KMS-11 (cell line): ENCODE measurements around the gene SAFB2.

Experiments used
- H2AFZ ChIP-seq: fragments of 200-600 bp; sonication (generic); 2 replicates; pipeline ENCODE4 v1.6.1; 2016; ENCODE audit warnings: antibody characterized with exemption, mixed run types, low read depth
- H3K27ac ChIP-seq: fragments of 200-600 bp; sonication (generic); 2 replicates; pipeline ENCODE4 v1.6.1; 2016; ENCODE audit warnings: mild to moderate bottlenecking, mixed run types
- H3K27me3 ChIP-seq: fragments of 200-600 bp; sonication (generic); 2 replicates; pipeline ENCODE4 v1.6.1; 2017; ENCODE audit warnings: mild to moderate bottlenecking, low read depth, mixed run types, moderate library complexity; ENCODE audit not compliant: insufficient read depth
- H3K36me3 ChIP-seq: fragments of 200-600 bp; sonication (generic); 2 replicates; pipeline ENCODE4 v1.6.1; 2017; ENCODE audit warnings: mild to moderate bottlenecking, mixed run types; ENCODE audit not compliant: insufficient read depth
- H3K4me1 ChIP-seq: fragments of 200-600 bp; sonication (generic); 2 replicates; pipeline ENCODE4 v1.6.1; 2016; ENCODE audit warnings: mild to moderate bottlenecking, low read depth, mixed run types; ENCODE audit not compliant: poor library complexity, severe bottlenecking
- H3K4me2 ChIP-seq: fragments of 200-600 bp; sonication (generic); 2 replicates; pipeline ENCODE4 v1.7.0; 2016; ENCODE audit warnings: mild to moderate bottlenecking, mixed run types
- H3K4me3 ChIP-seq: fragments of 200-600 bp; sonication (generic); IDR thresholded peaks from 2 replicates; pipeline ENCODE4 v1.6.1; 2017; ENCODE audit warnings: low read depth, low read length, mixed read lengths; ENCODE audit not compliant: insufficient read depth
- H3K79me2 ChIP-seq: fragments of 200-600 bp; sonication (generic); 2 replicates; pipeline ENCODE4 v1.6.1; 2016; ENCODE audit warnings: low read depth, mixed run types; ENCODE audit not compliant: insufficient read depth
- H3K9ac ChIP-seq: fragments of 200-600 bp; sonication (generic); 2 replicates; pipeline ENCODE4 v1.6.1; 2016; ENCODE audit warnings: mild to moderate bottlenecking, mixed run types
- H4K20me1 ChIP-seq: fragments of 200-600 bp; sonication (generic); 2 replicates; pipeline ENCODE4 v1.6.1; 2016; ENCODE audit warnings: mild to moderate bottlenecking, mixed run types; ENCODE audit not compliant: insufficient read depth
- CTCF ChIP-seq: fragments of 200-600 bp; sonication (generic); conservative IDR thresholded peaks from 2 replicates; pipeline ENCODE4 v1.6.1; 2017; ENCODE audit warnings: low read depth, mild to moderate bottlenecking, antibody characterized with exemption, low read length, moderate library complexity, mixed read lengths

Gene SAFB2

GRCh38 chr19:5644037-5644436 is 21.5 kb upstream of the SAFB2 start:
- Histone ChIP-seq H3K9ac (no peak overlapping the region), H3K4me2 (no peak overlapping the region), H3K4me1 (no peaks in the 10 kb centered on the region), H3K27me3 (no peaks in the 10 kb centered on the region), H3K4me3 (no peak overlapping the region), H3K27ac (no peak overlapping the region), H3K36me3 (peaks cover 30% of the 10 kb centered on the region; the same call in 1 of the 2 replicates), H4K20me1 (peaks cover 13% of the 10 kb centered on the region), H3K79me2 (peaks cover 60% of the 10 kb centered on the region; the same call in 1 of the 2 replicates), H2AFZ (no peak overlapping the region)
- TF ChIP-seq CTCF = no peak

GRCh38 chr19:5643060-5643459 is 20.5 kb upstream of the SAFB2 start:
- no peak for TF ChIP-seq CTCF
- Histone ChIP-seq H3K36me3 (peaks cover 27% of the 10 kb centered on the region; the same call in 1 of the 2 replicates), H2AFZ (no peak overlapping the region), H3K27ac (no peak overlapping the region), H3K4me3 (no peak overlapping the region), H4K20me1 (peaks cover 16% of the 10 kb centered on the region), H3K4me1 (no peaks in the 10 kb centered on the region), H3K79me2 (peaks cover 70% of the 10 kb centered on the region; the same call in 1 of the 2 replicates), H3K4me2 (no peak overlapping the region), H3K27me3 (no peaks in the 10 kb centered on the region), H3K9ac (no peak overlapping the region)

- no peaks in the 10 kb centered on the region for H3K27me3 ChIP-seq
- H3K79me2 ChIP-seq = peaks cover 79% of the 10 kb centered on the region; the same call in 1 of the 2 replicates
- H3K9ac ChIP-seq = no peak overlapping the region
- H2AFZ ChIP-seq = no peak overlapping the region
- no peaks in the 10 kb centered on the region for H3K4me1 ChIP-seq
- peaks cover 23% of the 10 kb centered on the region for H4K20me1 ChIP-seq
- peaks cover 24% of the 10 kb centered on the region; the same call in 1 of the 2 replicates for H3K36me3 ChIP-seq
- no peak overlapping the region for H3K4me3 ChIP-seq
- no peak overlapping the region for H3K4me2 ChIP-seq
- no peak overlapping the region for H3K27ac ChIP-seq
- TF ChIP-seq CTCF = no peak
Measured at GRCh38 chr19:5642204-5642603, 19.6 kb upstream of the SAFB2 start.

- no peak overlapping the region for H3K9ac ChIP-seq
- peaks cover 23% of the 10 kb centered on the region for H4K20me1 ChIP-seq
- peaks cover 24% of the 10 kb centered on the region; the same call in 1 of the 2 replicates for H3K36me3 ChIP-seq
- H2AFZ ChIP-seq = no peak overlapping the region
- no peaks in the 10 kb centered on the region for H3K4me1 ChIP-seq
- no peak for TF ChIP-seq CTCF
- H3K27me3 ChIP-seq = no peaks in the 10 kb centered on the region
- H3K79me2 ChIP-seq = peaks cover 89% of the 10 kb centered on the region
- no peak overlapping the region for H3K27ac ChIP-seq
- no peak overlapping the region for H3K4me3 ChIP-seq
- no peak overlapping the region for H3K4me2 ChIP-seq
Measured at GRCh38 chr19:5641171-5641570, 18.6 kb upstream of the SAFB2 start.
